Measurements from ENCODE around the gene TMCC2.

DNA sequence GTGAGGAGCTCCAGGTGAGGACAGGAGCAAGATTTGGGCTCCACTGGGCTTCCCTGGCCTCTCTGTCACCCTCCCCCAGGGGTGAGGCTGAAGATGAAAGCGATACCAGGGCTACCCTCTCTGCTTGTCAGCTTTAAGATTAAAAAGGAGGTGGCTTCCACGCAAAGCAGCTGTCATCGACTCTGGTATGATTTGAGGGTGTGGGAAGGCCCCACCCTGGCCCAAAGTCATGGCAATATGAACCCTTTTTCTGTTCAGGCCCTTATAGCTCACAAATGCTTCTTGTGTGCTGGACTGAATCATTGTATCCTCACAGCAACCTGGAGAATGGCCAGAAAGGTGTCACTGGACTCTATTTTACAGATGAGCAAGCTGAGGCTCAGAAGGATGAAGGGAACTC is 52.2 kb downstream of the TMCC2 start:
- TF ChIP-seq, protein P1, sequence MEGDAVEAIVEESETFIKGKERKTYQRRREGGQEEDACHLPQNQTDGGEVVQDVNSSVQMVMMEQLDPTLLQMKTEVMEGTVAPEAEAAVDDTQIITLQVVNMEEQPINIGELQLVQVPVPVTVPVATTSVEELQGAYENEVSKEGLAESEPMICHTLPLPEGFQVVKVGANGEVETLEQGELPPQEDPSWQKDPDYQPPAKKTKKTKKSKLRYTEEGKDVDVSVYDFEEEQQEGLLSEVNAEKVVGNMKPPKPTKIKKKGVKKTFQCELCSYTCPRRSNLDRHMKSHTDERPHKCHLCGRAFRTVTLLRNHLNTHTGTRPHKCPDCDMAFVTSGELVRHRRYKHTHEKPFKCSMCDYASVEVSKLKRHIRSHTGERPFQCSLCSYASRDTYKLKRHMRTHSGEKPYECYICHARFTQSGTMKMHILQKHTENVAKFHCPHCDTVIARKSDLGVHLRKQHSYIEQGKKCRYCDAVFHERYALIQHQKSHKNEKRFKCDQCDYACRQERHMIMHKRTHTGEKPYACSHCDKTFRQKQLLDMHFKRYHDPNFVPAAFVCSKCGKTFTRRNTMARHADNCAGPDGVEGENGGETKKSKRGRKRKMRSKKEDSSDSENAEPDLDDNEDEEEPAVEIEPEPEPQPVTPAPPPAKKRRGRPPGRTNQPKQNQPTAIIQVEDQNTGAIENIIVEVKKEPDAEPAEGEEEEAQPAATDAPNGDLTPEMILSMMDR (IDR thresholded peaks at IDR 0.05) = no peak
- no peak for TF ChIP-seq POLR2A (IDR thresholded peaks at IDR 0.05)

All from heart left ventricle (tissue), 13 donors.